Occipital lobe (tissue), 2 donors: ENCODE measurements around the gene TMEM269. TPM values are rescaled to one million over a fixed set of nuclear protein-coding genes. Genes with fewer than 3 reads are reported as not detected.
"Not testable (repeated sequence)": the region's sequence is repeated elsewhere in the genome, so short reads cannot be mapped to it uniquely, and the experiment has no call there.

Experiments used
- DNase-seq: peaks from one replicate; lab custom pipeline; 2025; lab: John Stamatoyannopoulos, UW
- total RNA-seq: library from RNA; depleted of rRNA; stranded (reverse); fragments of >200 nt; gene quantifications from one replicate; pipeline ENCODE4 v1.2.3, GENCODE V29; 2014

The TMEM269 gene
- total RNA-seq, 1 donor from 2014 or later = 0.47 TPM

DNA sequence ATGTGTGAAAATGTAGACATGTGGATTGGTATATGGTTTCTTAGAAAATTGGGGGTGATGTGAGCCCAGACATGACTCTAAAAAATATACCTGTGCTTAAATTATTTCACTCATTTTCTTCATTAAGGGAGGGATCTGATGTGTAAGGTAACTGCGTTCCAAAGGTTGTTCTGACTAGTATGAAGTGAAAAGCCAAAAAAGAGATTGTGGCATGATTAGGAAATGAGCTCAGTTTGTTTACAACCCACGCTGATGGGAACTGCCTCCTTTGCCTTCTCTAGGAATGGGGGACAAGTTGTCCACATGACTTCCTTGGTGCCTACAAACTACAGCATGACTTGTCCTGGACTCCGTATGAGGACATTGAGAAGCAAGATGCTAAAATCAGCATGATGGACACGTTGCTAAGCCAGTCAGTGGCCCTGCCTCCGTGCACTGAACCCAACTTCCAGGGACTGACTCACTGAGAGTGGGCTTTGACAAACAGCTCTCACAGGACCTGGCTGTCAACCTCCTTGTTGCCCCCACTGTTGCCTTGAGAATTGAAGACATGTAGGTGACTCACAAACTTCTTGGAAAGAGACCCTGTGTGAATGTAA lies 9.8 kb upstream of the TMEM269 start:
- peak; percentile 38 for DNase-seq

- DNase-seq = no peak
Observed at GRCh38 chr1:42776502-42776901, 8.3 kb upstream of the TMEM269 start.

- DNase-seq = no peak
Observed at GRCh38 chr1:42777852-42778251, 6.9 kb upstream of the TMEM269 start.

- no peak for DNase-seq
Observed at GRCh38 chr1:42779725-42780124, 5.1 kb upstream of the TMEM269 start.

GRCh38 chr1:42780176-42780575 lies 4.6 kb upstream of the TMEM269 start:
- DNase-seq = no peak

- no peak for DNase-seq
Observed at GRCh38 chr1:42783092-42783491, 1.7 kb upstream of the TMEM269 start.

- no peak for DNase-seq
Observed at GRCh38 chr1:42784547-42784945, 245 bp upstream of the TMEM269 start.

DNA sequence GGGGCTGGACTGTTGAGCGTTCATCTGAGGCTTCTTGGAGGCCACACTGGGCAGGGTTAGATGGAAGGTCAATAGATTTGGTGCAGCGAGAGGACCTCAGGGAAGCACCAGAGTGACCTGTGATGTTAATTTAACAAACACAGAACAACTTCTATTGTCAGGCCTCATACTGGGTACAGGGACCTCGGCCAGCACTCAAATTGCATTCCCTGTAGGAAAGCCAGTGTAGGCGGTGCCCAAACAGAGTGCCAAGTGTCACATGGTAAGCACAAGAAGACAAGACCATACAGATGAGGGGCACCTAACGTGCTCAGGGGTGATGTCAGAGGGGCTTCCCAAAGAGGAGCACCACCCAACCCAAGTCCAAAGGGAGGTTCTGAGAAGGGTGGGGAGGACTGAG lies 1.3 kb downstream of the TMEM269 start:
- DNase-seq = no peak

- DNase-seq = no peak
Observed at GRCh38 chr1:42788021-42788420, 3.2 kb downstream of the TMEM269 start.

GRCh38 chr1:42793824-42794223 lies 9.0 kb downstream of the TMEM269 start:
- DNase-seq = no peak

DNA sequence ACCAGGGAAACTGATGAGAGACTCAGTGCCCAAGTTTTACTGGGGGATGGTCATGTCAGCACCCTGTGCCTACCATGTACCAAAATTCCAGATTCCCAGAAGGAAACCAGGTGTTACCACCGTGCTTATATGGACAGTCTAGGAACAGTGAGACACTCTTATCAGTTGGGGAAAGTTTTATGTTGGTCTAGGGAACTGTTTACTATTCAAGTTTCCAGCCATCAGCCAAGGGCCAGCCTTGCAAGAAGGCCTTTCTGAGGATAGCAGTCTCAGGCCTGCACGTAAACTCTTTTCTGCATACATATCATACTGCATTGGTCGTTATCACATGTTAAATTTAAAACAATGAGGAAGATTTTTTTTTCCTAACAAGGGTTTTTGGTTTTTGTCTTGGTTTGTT lies 12.6 kb downstream of the TMEM269 start:
- no peak for DNase-seq

GRCh38 chr1:42797979-42798378 lies 13.2 kb downstream of the TMEM269 start:
- no peak for DNase-seq

GRCh38 chr1:42801832-42802473 lies 17.2 kb downstream of the TMEM269 start:
- DNase-seq = no peak

GRCh38 chr1:42806171-42806570 lies 21.4 kb downstream of the TMEM269 start:
- no peak for DNase-seq

DNA sequence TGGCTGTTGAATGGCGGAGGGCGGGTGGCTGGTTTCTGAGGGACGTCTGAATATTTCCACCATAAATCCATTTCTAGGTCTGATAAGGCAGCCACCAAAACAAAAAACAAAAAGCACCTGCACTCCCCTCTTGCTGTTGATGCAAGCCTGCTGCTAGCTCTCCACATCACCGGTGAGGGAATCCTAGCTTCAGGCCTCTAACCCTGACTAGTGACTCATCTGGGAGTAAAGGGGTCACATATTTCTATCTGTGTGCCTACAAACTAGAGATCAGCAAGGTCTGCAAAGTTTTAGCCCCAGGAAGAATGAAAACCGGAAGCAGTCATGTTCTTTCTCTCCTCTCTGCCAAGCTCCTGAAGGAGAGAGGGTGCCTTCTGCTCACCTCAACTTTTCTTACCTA lies 21.8 kb downstream of the TMEM269 start:
- DNase-seq = no peak

DNA sequence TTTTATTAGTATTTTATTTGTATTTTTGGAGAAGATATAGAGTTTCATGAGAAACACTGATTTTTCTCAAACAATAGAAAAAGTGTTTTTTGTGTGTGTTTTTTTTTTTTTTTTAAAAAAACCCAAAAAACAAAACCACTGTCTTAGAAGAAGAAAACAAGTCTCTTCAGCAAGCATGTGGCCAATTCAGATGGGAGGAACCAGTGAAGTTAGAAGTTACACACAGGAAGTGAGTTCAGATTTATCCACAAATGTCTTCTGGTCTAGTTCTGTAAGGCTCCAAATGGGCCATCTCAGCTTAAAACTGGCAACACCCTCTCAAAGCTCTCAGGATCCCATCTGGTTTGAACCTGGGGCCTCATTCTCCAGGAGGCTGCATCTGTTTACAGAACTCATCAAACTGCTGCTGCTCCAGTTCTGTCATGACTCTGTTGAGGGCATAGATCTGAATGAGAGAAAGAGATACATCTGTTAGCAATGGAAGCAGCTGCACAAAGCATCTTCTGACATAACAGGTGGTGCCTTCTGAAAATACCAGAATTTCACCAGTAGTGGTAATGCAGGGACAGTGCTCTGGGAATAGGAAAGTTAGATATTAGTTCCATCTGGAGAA lies 22.4 kb downstream of the TMEM269 start:
- DNase-seq = no peak

DNA sequence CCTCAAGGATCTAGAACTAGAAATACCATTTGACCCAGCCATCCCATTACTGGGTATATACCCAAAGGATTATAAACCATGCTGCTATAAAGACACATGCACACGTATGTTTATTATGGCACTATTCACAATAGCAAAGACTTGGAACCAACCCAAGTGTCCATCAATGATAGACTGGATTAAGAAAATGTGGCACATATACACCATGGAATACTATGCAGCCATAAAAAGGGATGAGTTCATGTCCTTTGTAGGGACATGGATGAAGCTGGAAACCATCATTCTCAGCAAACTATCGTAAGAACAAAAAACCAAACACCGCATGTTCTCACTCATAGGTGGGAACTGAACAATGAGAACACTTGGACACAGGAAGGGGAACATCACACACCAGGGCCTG lies 30.0 kb downstream of the TMEM269 start:
- DNase-seq = not testable (repeated sequence)

DNA sequence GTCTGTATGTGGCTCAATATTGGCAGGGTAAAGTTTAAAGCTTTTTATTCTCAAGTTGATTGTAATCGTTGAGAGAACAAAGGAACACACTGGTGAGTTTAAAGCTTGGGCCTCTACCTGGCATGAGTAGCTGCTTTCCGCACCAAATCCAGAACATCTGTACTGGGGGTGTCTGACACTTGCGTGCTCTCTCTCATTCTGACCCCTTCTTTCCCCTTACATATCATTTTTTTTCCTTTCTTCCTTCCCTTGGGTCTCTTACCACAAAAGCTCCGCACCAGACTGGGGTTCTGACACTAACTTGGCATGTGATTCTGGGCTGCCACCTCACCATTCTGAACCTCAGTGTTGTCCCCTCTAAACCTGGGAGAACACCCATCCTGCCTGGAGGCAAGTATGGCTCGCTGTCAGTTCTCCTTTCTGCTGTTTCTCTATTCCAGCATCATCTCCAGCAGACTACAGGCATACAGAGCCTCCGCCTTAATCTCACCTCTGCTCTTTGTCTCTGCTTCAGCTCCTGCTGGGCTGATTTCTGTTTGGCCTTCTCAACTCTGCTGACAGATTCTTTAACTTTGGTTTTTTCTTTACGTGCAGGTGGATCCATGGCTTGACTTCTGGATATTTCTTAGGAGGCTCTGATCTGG lies 31.3 kb downstream of the TMEM269 start:
- DNase-seq = no peak

DNA sequence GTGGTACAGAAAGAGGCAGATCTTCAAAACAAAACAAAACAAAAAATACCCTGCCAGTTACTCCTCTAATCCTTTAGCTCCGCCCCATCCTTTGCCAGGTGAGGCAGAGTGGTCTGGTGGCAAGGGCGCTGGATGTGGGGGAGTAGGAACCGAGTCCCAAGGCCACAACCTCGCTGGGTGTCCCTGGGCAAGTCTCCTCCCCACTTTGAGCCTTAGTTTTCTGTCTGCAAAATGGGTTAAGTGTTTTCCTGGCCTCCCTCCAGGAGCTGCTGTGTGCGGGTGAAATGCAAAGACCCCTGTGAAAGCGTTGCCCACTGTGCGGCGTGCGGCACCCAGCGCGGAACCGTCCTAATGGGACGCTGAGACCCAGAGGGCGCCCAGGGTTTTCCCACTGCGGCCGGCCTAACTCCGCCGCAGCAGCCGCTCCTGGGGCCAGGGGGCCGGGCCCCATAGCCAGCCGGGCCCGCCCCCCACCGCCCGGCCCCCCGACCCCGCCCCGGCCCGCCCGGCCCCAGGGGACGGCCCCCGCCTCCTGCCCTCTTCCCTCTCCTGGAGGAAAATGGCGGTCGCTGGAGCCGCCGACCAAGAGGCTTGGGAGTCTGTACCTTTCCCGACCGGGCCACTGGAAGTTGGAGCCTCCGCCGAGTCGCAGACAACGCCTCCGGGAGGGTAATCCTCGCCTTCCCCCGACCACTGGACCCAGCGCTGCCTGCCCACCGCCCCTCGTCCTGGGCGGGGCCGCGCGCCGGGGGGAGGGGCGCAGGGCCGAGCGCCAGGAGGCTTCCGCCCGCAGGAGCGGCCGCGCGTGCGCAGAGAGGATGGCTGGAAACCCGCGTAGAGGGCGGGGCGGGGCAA lies 32.0 kb downstream of the TMEM269 start, which contains the start of the genes ERMAP and SVBP:
TSS of gene ERMAP (plus strand) at position 538 of the 855 bp plus-strand sequence. CDS start 13,327 bp downstream, outside the sequence.
TSS of gene SVBP (minus strand) at position 813 of the 855 bp plus-strand sequence. CDS start 853 bp downstream, outside the sequence.
- peak; percentile 90 for DNase-seq

- DNase-seq = no peak
Observed at GRCh38 chr1:42817440-42817767, 32.6 kb downstream of the TMEM269 start.

DNA sequence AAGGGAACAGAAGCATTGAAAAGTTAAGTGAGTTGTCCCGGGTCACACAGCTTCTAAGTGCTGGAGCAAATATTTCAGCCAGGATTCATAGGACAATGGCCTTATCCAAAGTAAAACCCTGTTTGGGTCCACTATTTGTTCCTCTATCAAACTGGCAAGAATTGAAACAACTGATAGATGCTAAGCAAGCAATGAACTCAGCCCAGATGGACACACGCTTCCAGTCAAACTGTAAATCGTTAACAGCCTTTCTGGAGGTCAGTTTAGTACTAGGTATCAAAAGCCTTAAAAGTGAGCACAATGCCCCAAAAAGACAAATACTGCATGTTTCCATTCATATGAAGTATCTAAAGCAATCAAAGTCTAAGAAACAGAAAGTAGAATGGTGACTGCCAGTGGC lies 33.2 kb downstream of the TMEM269 start:
- no peak for DNase-seq

GRCh38 chr1:42820813-42821212 lies 36.0 kb downstream of the TMEM269 start:
- DNase-seq = no peak
